Measurements from ENCODE around the gene GRPEL1. TPM values are rescaled to one million over a fixed set of nuclear protein-coding genes. Genes with fewer than 3 reads are reported as not detected.

GRPEL1 gene
- total and polyA plus RNA-seq, 7 donors: 41.4 to 151 (median 58.3) TPM

- Histone ChIP-seq H3K9me3 (no peaks in the 10 kb centered on the region), H3K27ac (no peak overlapping the region), H3K4me1 (no peaks in the 10 kb centered on the region), H3K27me3 (ENCODE audit: insufficient read depth in 3 of 3, low read length in 2 of 3) (no peaks in the 10 kb centered on the region), H3K36me3 (ENCODE audit: insufficient read depth in 1 of 2, low read depth in 1 of 2) (peaks cover 4 to 73% of the 10 kb centered on the region in 2 donors), H3K4me3 (no peak overlapping the region)
- DNase-seq (peak in 1 of 2 donors; percentile 4), ATAC-seq (no peak)
- TF ChIP-seq, protein P1, sequence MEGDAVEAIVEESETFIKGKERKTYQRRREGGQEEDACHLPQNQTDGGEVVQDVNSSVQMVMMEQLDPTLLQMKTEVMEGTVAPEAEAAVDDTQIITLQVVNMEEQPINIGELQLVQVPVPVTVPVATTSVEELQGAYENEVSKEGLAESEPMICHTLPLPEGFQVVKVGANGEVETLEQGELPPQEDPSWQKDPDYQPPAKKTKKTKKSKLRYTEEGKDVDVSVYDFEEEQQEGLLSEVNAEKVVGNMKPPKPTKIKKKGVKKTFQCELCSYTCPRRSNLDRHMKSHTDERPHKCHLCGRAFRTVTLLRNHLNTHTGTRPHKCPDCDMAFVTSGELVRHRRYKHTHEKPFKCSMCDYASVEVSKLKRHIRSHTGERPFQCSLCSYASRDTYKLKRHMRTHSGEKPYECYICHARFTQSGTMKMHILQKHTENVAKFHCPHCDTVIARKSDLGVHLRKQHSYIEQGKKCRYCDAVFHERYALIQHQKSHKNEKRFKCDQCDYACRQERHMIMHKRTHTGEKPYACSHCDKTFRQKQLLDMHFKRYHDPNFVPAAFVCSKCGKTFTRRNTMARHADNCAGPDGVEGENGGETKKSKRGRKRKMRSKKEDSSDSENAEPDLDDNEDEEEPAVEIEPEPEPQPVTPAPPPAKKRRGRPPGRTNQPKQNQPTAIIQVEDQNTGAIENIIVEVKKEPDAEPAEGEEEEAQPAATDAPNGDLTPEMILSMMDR (IDR thresholded peaks at IDR 0.05): no peak
- 91 to 92% (median 92%) methylated on average over 9 of the region's 9 CpGs for WGBS, 3 donors
- intact Hi-C loops (cut with DNase I): no loop called here
Observed at GRCh38 chr4:7026107-7026506, 41.8 kb downstream of the GRPEL1 start.

GRCh38 chr4:7025040-7025602, 42.7 kb downstream of the GRPEL1 start:
- WGBS, 3 donors: 87 to 93% (median 89%) methylated on average over 28 of the region's 28 CpGs
- intact Hi-C loops (cut with DNase I): no loop called here
- DNase-seq: peak in 1 of 2 donors; percentile 43

DNA sequence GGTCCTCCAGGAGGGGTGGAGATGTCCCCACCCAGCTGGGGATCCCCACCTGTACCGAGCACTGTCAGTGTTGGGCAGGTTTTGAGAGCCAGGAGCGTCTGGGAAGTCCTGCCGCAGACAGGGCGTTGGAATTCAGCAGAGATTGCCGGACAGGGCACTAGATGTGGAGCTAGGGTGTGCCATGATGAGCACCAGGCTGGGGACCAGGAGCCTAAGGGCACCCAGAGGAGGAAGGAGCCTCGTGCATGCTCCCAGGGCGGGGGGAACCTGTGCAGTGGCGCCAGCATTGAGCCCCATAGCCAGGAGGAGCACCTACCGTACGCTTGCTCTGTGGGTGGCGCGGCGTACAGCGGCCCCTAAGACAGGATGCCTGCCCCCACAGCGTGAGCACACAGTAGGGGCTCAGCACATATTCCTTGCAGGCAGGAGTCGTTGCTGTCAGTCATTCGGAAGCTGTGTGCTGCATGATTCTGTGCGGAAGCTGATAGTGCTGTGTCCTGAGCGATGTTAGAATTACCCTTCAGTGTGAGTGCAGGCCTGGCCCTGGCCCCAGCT, 43.5 kb downstream of the GRPEL1 start:
- H3K4me3 ChIP-seq: no peak overlapping the region
- TF ChIP-seq, protein P1 (IDR thresholded peaks at IDR 0.05): no peak
- no peaks in the 10 kb centered on the region for H3K4me1 ChIP-seq
- ATAC-seq (peak in 1 of 4 donors; percentile 18), DNase-seq (peak in 1 of 2 donors; percentile 25)
- H3K9me3 ChIP-seq: no peaks in the 10 kb centered on the region
- no peaks in the 10 kb centered on the region for H3K27me3 ChIP-seq (ENCODE audit: insufficient read depth in 3 of 3, low read length in 2 of 3)
- peaks cover 0 to 69% of the 10 kb centered on the region in 2 donors for H3K36me3 ChIP-seq (ENCODE audit: insufficient read depth in 1 of 2, low read depth in 1 of 2)
- intact Hi-C loops (cut with DNase I): no loop called here
- H3K27ac ChIP-seq: no peak overlapping the region
- WGBS, 3 donors: 88 to 97% (median 92%) methylated on average over 19 of the region's 19 CpGs

More at GRCh38 chr4:7025040-7025602, 42.7 kb downstream of the GRPEL1 start:
- no peaks in the 10 kb centered on the region for H3K27me3 ChIP-seq (ENCODE audit: insufficient read depth in 3 of 3, low read length in 2 of 3)
- no peak overlapping the region for H3K4me3 ChIP-seq
- no peak overlapping the region for H3K27ac ChIP-seq
- peaks cover 0 to 72% of the 10 kb centered on the region in 2 donors for H3K36me3 ChIP-seq (ENCODE audit: insufficient read depth in 1 of 2, low read depth in 1 of 2)
- TF ChIP-seq, protein P1 (IDR thresholded peaks at IDR 0.05): no peak
- no peaks in the 10 kb centered on the region for H3K4me1 ChIP-seq
- H3K9me3 ChIP-seq: no peaks in the 10 kb centered on the region
- ATAC-seq: no peak

DNA sequence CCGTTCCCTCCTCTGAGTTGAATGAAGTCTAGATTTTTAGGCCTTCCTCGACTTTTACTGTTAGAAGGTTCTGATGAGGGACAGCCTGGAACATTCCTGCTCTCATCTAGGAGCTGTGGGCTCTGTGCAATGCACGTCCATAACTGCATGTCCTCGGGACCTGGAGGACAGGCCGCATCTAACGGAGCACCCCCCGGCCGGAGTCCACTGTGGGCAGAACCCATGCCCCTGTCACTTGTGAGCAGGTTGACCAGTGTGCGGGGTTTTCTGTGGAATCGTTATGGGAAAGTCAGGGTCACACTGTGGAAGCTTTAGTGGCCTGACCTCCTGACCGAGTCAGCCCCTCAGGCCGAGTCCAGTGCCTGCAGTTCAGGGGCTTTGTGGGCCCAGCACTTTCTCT, 44.0 kb downstream of the GRPEL1 start:
- intact Hi-C loops (cut with DNase I): no loop called here
- peak in 1 of 2 donors; percentile 36 for DNase-seq
- 92 to 95% (median 92%) methylated on average over 12 of the region's 12 CpGs for whole genome bisulfite sequencing, 3 donors
- no peaks in the 10 kb centered on the region for H3K4me1 ChIP-seq
- H3K9me3 ChIP-seq: no peaks in the 10 kb centered on the region
- no peak overlapping the region for H3K4me3 ChIP-seq
- H3K27me3 ChIP-seq (ENCODE audit: insufficient read depth in 3 of 3, low read length in 2 of 3): no peaks in the 10 kb centered on the region
- ATAC-seq: no peak
- no peak overlapping the region for H3K27ac ChIP-seq
- TF ChIP-seq, protein P1 (IDR thresholded peaks at IDR 0.05): no peak
- H3K36me3 ChIP-seq (ENCODE audit: insufficient read depth in 1 of 2, low read depth in 1 of 2): peaks cover 0 to 71% of the 10 kb centered on the region in 2 donors
